ENCODE measurements around the gene CPM.
A peak's percentile ranks its signal among the peaks of the same experiment; 100 is the strongest.

CPM gene

DNA sequence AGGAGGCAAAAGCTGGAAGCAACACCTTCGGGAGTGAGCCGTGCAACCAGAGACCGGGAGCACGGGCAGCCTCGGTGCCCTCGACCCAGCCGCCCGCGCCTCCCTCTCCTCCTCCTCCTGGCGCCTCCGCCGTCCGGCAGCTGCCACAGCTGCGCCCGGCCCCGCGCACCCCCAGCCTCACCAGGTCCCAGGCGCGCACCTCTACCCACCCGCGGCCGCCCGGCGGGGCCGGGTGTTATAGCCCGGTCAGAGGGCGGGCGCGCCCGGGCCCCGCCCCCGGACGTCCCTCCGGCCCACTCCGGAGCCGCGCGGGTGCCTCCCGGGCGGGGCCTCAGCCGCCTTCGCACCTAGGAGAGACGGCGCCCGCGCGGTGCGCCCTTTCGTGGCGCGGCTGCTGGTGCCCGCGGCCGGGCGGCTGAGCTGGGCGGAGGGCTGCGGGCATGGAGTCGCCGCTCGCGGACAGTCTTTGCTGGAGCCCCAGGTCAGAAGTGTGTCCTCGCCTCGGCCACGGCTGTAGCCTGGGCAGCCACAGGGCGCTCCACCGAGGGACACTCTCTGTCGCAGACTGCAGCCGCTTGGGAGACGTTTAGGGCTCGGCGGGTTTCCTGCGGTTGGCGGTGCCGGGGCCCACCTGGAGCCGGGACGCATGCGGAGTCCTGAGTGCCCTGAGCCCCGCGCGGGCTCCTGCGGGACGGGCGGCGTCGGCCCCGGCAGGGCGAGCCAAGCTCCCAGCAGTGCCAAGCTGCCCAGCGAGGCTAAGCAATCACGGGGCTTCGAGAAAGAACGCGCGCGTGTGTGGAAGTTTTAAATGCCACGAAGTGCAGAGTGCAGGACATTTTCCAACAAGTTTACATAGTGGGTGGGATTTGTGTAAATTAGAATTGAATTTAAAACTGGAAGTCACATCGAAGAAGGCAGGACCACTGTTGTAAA lies at the start of gene CPM:
Gene CPM (minus strand): TSS at position 211 of the 933 bp plus-strand sequence. CDS start 334 bp downstream, outside the sequence.
- DNase-seq (ENCODE audit: low read depth in 2 of 2): no peak

DNA sequence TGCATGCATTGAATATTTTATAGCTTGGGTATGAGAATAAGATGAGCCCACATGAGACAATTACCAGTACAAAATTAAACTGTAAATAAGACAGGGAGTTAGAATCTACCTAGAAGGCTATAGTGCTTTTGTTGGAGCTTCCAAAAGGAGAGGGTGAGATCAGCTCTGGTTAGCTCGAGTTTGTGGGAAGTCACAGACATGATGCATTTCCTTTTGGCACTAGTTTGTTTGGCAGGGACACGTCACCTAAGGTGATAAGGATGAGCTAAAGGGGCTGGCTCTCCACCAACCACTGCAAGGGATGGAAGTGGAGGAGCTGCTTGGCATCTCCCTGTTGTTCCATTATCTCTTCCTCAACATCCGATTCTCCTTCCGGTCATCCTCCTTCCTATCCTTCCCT lies 48.5 kb upstream of the CPM start:
- no peak for DNase-seq (ENCODE audit: low read depth in 2 of 2)

DNA sequence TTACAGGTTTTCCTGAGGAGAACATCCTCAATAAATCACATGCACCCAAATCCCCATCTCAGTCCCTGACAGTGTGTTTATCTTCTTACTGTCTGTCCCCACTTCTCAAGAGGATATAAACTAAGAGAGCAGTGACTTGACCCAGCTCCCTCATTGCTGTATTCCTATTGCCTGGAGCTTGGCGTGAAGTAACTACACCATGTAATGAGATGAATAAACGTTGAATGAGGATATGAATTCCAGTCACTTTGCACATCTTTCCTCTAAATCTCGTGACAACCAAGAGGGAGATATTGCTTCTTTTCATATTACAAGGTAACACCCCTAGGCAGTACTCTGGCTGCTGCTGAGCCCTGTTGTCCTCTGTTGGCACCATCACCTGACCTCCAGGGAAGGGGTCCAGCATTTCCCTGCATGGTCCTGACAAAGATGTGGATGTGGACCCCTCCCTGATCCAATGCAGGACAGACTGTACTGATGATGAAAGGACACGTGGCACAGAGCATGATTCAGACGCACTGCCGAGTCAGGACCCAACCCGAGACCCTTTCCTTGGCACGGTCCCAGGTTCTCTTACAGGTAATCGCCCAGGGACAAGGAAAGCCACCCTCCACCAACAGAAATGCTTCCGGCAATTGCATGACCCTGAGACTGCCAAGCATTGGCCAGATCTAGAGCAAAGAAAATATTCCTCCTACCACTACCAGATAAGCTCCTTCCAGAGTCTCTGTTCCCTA lies 47.7 kb upstream of the CPM start:
- no peak for DNase-seq (ENCODE audit: low read depth in 2 of 2)

DNA sequence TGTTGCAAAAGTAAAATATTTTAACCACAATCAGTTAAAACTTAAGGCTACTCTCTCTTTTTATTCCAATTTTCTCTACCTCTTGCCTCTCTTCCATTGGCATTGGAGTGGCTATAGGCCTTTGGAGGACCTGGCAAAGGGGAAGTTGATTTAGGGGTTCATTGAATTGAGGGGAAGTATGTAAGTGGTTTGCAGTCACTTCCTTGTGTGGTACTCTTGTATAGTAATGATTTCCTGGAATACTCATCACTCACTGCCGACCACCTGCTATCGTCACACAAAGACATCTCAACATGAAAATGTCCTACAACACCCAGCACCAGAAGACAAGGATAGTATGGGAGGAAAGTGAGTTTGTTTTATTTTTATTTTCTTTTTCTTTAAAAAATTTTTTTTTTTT lies 45.7 kb upstream of the CPM start:
- no peak for DNase-seq (ENCODE audit: low read depth in 2 of 2)

DNA sequence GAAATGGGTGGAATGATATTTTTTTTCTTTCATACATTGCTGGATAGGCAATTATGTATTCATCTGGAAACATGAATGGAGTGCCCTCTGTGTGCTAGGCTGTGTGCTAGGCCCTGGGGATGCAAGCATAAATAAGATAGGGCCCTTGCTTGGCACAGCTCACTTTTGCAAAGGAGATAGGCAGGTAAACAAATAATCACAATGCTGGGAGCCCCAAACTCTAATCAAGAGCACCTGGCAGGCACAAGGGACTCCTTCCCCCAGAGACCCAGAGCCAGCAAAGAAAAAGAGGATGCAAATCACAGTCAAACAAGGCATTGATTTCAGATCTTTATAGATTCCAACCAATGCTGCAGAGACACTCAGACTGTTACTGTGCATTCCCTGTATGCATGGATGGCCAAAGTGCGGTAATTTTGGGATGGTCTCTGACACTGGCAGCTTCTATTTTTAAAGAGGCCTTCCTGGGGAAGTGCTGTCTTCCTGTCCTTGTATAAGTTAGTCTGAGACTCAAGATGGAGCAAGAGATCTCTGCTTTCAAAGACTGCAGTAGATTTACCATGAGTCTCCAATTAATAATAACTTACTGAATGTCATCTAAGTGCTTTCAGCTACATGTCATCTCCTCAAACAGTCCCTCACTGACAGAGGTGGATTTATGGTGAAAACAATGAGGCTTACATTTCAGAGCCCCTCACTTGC lies 45.1 kb upstream of the CPM start:
- DNase-seq (ENCODE audit: low read depth in 2 of 2): no peak

DNA sequence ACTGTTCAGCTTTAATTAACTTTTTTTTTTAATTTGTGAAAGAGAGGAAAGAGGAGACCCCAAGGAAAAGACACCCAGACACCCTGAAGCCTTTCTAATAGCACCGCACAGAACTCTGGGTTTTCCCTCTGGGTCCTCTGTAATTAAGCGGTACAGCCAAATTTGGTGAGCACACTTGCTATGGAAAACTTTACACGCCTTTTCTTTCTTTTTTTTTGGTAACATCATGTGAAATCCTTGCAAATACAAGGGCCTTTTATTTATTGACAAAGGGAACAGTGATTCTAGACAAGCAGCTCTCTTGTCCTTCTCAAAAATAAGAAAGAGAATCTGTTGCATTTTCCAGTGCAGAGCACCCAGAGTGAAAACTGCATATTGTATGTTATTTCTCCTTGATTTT lies 44.4 kb upstream of the CPM start:
- no peak for DNase-seq (ENCODE audit: low read depth in 2 of 2)

DNA sequence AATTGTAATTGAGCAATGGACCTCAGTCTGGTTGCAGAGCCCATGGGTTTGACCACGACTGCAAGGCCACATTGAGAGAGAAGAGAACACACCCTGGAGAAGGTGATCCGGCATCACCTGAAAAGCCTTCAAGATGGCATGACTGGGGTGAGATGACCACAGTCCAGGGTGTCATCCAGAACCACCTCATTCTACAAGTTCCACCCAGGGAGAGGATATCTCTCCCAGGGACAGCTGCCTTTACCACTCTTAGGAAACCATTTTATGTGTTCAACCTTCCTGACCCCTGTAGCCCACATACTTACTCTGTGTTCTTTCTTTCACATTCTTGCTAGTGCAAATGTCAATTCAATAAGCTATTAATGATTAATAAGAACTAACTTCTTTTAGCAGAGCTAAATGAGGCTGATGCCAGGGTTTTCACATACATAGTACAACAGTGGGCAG lies 43.4 kb upstream of the CPM start:
- no peak for DNase-seq (ENCODE audit: low read depth in 2 of 2)

DNA sequence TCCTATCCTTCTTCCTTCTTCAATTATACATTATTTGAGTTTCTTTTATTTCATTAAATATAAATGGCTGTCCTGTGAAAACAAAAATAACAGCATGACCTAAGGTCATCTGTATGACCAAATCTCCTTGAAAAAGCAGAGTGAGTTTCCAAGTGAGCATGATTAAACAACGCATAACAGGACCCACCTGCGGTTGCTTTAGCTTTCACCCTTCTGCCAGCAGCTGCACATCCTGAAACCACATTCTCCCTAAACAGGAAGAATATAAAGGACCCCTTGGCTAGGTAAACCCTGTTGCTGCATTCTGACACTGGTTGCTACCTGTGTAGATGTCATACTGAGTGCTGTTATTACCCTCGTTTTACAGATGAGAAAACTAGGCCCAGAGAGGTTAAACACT lies 42.8 kb upstream of the CPM start:
- no peak for DNase-seq (ENCODE audit: low read depth in 2 of 2)

DNA sequence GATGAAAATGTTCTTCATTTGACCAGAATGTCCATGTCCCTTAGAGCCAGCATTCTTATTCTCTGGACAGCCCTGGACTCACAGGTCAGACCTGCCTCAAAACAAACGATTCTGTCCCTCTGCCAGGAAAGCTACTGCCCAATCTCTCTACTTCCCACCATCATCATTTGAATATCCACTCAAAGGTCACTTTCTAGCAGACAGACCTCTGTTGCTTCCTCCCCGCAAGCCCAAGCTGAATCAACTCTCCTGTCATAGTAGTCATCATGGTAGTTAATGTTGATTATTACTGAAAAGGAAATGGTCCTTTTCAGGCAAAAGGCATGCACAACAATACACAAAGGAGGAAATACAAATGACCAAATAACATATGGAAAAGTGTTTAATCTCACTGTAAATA lies 39.6 kb upstream of the CPM start:
- DNase-seq (ENCODE audit: low read depth in 2 of 2): no peak

DNA sequence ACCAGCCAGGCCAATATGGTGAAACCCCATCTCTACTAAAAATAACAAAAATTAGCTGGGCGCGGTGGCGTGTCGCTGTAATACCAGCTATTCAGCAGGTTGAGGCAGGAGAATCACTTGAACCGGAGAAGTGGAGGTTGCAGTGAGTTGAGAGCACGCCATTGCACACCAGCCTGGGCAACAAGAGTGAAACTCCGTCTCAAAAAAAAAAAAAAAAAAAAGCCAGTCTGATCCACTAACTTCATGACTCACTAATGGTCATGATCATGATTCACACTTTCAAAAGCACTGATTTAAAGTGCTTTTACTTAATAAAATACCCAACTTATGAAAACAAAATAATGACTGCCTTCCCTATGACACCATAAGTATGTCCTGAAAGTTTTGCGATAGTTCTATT lies 38.4 kb upstream of the CPM start:
- DNase-seq (ENCODE audit: low read depth in 2 of 2): peak; percentile 3 to 19

DNA sequence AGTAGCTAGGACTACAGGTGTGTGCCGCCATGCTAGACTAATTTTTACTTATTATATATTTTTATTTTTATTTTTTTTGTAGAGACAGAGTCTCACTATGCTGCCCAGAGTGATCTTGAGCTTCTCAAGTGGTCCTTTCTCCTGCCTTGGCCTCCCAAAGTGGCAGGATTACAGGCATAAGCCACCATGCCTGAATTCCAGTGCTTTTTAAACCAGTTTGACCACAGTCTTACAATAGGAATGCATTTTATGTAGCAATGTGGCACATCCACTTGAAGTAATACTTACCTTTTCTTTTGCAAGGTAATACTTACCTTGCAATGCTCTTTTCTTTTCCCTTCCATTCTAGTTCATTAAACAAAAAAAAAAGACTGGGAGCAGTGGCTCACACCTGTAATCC lies 38.0 kb upstream of the CPM start:
- DNase-seq (ENCODE audit: low read depth in 2 of 2): no peak

DNA sequence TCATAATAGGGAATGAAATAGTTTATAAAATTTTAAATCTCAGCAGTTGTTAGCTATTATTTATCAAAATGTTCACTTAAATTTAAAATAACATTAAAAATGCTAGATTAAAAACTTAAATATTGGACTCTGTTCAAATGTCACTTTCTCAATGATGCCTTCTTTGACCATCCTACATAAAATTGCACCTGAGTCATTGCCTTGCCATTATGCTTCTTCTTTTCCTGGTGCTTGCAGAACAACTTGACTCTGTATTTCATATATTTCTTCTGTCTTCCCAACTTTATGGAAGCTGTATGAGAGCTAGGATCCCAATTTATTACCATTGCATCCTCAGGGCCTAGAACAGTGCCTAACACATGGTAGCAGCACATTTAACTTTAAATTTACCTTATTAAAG lies 37.3 kb upstream of the CPM start:
- DNase-seq (ENCODE audit: low read depth in 2 of 2): no peak

DNA sequence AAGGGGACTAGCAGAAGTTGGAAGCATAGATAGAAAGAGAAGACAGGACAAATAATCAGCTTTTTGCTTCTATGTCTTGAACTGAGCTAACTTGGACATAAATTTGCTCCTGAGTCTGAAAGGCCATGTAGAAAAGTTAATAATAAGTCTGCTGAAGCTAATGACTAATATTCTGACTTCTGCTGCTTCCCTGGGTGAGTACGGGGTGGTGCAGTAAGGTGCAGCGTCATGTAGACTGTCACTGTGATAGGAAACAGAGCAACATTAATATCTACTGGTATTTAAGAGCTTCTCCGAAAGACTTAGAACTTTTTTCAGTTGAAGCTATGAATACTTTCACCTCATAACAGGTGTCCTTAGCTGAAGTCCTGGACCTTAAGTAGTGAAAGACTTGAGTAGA lies 34.1 kb upstream of the CPM start:
- no peak for DNase-seq (ENCODE audit: low read depth in 2 of 2)

DNA sequence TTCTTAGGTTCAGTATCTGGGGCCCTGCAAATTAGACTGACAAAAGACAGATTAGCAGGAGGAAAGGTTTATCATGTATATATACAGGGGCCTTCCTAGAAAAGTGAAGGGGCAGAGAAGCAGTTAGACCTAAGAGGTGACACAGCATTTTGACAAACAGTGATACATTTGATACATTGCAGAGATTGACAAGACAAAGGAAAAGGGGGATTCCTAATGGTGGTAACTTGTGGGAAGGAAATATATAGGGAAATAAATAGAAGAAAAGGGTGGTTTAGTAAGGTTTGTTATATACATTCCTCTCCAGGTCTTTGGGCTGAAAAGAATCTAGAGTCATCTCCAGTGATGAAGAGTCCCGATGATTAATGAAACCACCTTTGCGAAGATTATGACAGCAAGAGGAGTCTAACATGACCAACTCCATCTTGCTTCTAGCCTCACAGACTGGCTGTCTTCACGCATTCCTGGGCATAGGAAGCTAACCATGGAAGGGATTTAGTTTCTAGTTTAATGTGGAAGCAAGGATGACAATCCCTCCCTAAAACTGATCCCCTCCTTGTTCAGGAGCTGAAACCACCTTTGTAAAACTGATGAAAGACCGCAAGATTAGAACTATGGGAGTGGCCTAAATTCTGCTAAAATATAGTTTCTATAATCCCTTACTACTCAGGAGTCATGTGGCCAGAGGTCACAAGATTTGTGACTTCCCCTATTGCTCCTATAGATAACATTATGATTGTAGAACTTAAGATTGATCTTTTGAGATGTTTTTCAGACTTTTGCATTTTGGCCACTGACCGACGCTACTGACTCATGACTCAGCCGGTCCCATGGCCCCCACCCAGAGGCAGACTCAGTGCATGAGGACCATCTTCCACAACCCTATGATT lies 31.1 kb upstream of the CPM start:
- no peak for DNase-seq (ENCODE audit: low read depth in 2 of 2)

DNA sequence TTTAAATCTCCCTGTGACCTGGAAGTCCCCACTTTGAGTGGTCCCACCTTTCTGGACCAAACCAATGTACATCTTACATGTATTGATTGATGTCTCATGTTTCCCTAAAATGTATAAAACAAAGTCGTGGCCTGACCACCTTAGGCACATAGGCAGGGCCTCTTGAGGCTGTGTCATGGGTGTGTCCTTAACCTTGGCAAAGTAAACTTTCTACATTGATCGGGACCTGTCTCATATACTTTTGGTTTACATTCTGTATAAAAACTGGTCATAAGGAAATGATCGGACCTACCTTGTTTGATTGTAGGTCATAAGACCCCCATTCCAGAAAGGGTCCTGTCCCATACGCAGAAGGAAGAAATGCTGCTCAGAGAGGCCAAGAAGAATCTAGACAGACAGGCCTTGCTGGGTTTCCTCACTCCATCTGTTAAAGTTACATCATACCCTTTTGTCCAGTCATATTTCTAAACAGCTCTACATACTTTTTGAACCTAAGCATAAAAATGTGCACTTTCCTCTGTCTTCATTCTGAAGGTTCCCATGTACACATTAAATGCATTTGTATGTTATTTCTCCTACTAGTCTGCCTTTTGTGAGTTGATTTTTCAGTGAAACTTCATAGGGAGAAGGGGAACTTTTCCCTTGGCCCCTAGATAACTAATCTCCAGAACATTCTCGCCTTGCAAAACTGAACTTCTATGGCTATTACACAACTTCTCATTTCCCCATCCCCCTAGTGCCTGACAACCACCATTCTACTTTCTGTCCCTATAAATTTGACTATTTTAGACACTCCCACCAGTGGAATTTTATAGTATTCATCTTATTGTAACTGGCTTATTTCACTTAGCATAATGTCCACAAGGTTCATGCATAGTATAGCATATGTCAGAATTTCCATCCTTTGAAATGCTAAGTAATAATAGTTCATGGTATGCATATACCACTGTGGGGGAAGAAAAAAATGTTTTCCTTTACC lies 30.2 kb upstream of the CPM start:
- DNase-seq (ENCODE audit: low read depth in 2 of 2): peak in 1 of 2 experiments; percentile 3

DNA sequence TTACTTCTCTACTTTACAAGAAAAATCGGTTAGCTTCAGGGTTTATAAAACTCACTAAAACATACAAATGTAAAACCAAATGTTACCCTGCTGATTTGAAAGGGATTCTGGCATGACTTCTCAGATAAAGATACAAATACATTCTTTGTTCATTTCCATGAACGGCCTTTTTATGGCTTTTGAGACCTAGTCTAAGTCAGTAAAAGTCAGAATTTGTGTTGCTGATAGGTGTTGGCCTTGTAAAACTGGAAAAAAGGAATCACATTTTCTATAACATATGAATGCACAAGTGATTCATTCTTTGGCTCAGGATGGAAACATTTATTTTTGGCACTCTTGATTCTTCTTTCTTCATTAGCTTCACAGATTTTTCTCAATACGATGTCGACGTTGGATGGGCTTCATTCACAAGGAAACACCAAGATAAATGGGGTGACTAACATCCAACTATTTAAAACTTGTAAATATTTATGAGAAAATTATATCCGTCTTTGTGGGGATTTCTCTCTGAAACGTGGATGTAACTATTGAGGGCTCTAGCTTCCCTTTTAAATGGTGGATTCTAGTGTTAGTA lies 27.0 kb upstream of the CPM start:
- peak; percentile 12 to 31 for DNase-seq (ENCODE audit: low read depth in 2 of 2)

DNA sequence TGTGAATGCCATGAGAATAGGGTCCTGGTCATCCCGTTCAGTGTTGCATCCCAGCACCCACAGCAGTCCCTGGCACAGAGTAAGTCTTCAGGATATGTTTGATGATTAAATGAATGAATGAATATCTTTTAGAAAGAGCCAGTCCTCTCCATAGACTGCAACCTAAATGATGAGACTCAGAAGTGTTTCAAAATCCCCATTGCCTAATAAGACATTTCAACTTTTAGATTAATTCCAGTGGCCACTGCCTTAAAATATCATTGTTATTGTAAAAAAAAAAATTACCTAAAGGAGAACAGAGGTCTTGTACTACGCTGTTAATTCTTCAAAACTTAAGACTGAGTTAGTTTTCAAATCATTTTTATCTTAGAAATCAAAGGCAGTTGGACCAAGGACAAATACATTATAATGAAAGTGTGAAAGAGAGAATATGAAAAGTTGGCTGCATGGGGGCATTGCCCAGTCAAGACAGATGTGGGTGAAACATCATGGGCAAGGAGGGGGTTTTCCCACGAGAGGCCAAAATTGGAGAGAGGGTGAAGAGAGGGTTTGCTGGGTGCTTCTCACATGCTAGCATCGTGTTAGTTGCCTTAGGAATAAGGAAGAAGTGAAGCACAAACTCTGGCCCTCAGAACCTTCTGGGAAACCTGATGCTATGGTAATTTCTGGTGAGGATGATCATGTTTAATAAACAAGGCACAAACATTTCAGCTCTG lies 26.3 kb upstream of the CPM start:
- no peak for DNase-seq (ENCODE audit: low read depth in 2 of 2)

DNA sequence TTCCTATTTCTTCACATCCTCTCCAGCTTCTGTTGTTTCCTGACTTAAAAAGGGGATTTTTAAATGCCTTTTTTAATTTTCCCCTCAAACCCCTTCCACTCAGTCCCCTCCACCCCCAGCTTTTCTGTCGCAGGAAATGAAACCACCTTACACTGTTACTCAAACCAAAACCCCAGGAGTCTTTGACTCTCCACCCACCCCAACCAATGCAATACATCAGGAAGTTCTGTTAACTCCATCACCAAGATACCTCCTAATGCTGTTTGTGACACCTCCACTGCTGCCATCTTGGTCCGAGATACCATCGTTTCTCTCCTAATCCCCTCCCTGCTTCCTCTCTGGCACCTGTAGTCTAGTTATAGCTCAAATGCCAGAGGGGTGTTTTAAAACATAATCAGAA lies 25.4 kb upstream of the CPM start:
- DNase-seq (ENCODE audit: low read depth in 2 of 2): no peak

DNA sequence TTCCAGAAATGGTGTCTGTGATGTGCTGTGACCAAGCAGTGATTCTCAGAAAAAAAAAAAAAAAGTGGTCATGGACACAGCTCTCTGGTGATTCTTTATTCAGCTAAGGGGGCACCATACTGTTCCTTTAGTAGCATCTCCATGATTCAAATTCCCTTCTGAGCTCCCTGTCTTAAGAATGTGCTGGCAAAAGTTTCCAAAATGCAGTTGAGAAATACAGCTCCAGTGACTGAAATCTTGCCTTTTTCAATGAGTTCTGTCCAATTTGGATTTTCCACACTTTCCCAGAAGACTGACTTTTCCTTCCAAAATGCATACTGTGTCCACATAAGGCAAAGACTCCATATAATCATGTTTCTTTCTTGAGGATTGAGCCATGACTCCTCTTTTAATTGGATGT lies 24.3 kb upstream of the CPM start:
- no peak for DNase-seq (ENCODE audit: low read depth in 2 of 2)
